Common myeloid progenitor, CD34-positive (primary cell): ENCODE data around the gene POLDIP3.

Experiments
- CTCF ChIA-PET: fragments of 350-600 bp; sonication (Branson Sonifier 250); formaldehyde crosslinking; loops from one replicate; lab custom pipeline; 2021; ENCODE audit warnings: antibody characterized with exemption; lab: Charles Lee
- POLR2A ChIA-PET: fragments of 350-600 bp; sonication (Branson Sonifier 250); formaldehyde crosslinking; loops from one replicate; lab custom pipeline; 2021; ENCODE audit warnings: antibody characterized with exemption; lab: Charles Lee
- DNase-seq, 3 donors: peaks; one replicate each; pipeline versions ENCODE4 v3.0.0 to v3.0.0-alpha.2; 2013
- H3K27ac ChIP-seq, 2 experiments: 1 replicate in 1 of 2; 2 replicates in 1 of 2; pipeline ENCODE4 v1.7.0; 2013; ENCODE audit warnings: inconsistent platforms in 2 of 2, low read length in 2 of 2, mild to moderate bottlenecking in 2 of 2, low read depth in 1 of 2, moderate library complexity in 1 of 2; ENCODE audit not compliant: severe bottlenecking in 2 of 2, insufficient read depth in 1 of 2, poor library complexity in 1 of 2
- H3K27me3 ChIP-seq, 5 experiments: replicated peaks in 2 of 5; 1 replicate in 3 of 5; 2 replicates in 2 of 5; pipeline versions ENCODE4 v1.6.1 to v1.7.0; 2013; ENCODE audit warnings: low read length in 4 of 5, mild to moderate bottlenecking in 2 of 5, moderate library complexity in 2 of 5, inconsistent platforms in 1 of 5; ENCODE audit not compliant: insufficient read depth in 5 of 5, control insufficient read depth in 4 of 5
- H3K36me3 ChIP-seq, 4 experiments: 1 replicate in 2 of 4; 2 replicates in 2 of 4; pipeline versions ENCODE4 v1.6.1 to v1.7.0; 2013; ENCODE audit warnings: low read length in 3 of 4, control low read depth in 1 of 4, mild to moderate bottlenecking in 1 of 4; ENCODE audit not compliant: control insufficient read depth in 4 of 4, insufficient read depth in 4 of 4
- H3K4me1 ChIP-seq, 4 experiments: 1 replicate in 3 of 4; 2 replicates in 1 of 4; pipeline versions ENCODE4 v1.6.1 to v1.7.1; 2013; ENCODE audit warnings: low read length in 3 of 4, mild to moderate bottlenecking in 3 of 4, control low read depth in 1 of 4, inconsistent platforms in 1 of 4, moderate library complexity in 1 of 4; ENCODE audit not compliant: control insufficient read depth in 4 of 4, insufficient read depth in 4 of 4; ENCODE audit errors: control extremely low read depth in 1 of 4
- H3K4me3 ChIP-seq, 7 experiments: 1 replicate in 4 of 7; 2 replicates in 3 of 7; pipeline versions ENCODE4 v1.5.1 to v1.7.0; 2013; ENCODE audit warnings: mild to moderate bottlenecking in 7 of 7, low read length in 6 of 7, moderate library complexity in 6 of 7, inconsistent platforms in 2 of 7, low read depth in 2 of 7, control low read depth in 1 of 7; ENCODE audit not compliant: insufficient read depth in 4 of 7, control insufficient read depth in 1 of 7; ENCODE audit errors: extremely low read depth in 1 of 7
- H3K9me3 ChIP-seq, 5 experiments: 1 replicate in 4 of 5; 2 replicates in 1 of 5; pipeline versions ENCODE4 v1.6.1 to v1.7.1; 2013; ENCODE audit warnings: low read length in 4 of 5, mild to moderate bottlenecking in 2 of 5, inconsistent platforms in 1 of 5, low read depth in 1 of 5, moderate library complexity in 1 of 5; ENCODE audit not compliant: control insufficient read depth in 4 of 5, insufficient read depth in 2 of 5; ENCODE audit errors: control extremely low read depth in 1 of 5
- WGBS: methylation state at CpG from one replicate; pipeline ENCODE4 v1.1.5; 2013; ENCODE audit not compliant: insufficient coverage; 5-methylcytosine and 5-hydroxymethylcytosine counted together

Gene POLDIP3

GRCh38 chr22:42651134-42651533, 36.5 kb upstream of the POLDIP3 start:
- H3K27me3 ChIP-seq: no peaks in the 10 kb centered on the region
- WGBS: 87% methylated on average over 4 of the region's 7 CpGs
- no peak overlapping the region for H3K4me3 ChIP-seq
- no peak overlapping the region for H3K27ac ChIP-seq
- CTCF ChIA-PET: interaction anchor here (0.6 kb wide), 1 partner anchor 78 kb away, joined by 5 read pairs; no protein-coding TSS in a partner anchor
- no peak for DNase-seq
- H3K36me3 ChIP-seq: peaks cover 0 to 3% (median 0%) of the 10 kb centered on the region in 4 experiments
- H3K9me3 ChIP-seq: no peaks in the 10 kb centered on the region
- H3K4me1 ChIP-seq: peaks cover 0 to 34% (median 29%) of the 10 kb centered on the region in 4 experiments
- POLR2A ChIA-PET: no interaction called here

- H3K4me3 ChIP-seq: peak within 1 kb of the TSS; percentile 54 to 98 (median 90)
Observed at GRCh38 chr22:42649246-42650099, 34.8 kb upstream of the POLDIP3 start, which contains the start of gene CYB5R3. CYB5R3 (minus strand) TSS chr22:42649392; CDS start chr22:42649315, 77 bp downstream.

GRCh38 chr22:42648368-42649245, 33.9 kb upstream of the POLDIP3 start:
- Histone ChIP-seq H3K27me3 (no peaks in the 10 kb centered on the region), H3K4me3 (peak overlapping the region; percentile 46 to 98 (median 90)), H3K27ac (peak overlapping the region in 1 of 2 experiments; percentile 80), H3K9me3 (no peaks in the 10 kb centered on the region), H3K36me3 (peaks cover 0 to 4% (median 0%) of the 10 kb centered on the region in 4 experiments), H3K4me1 (peaks cover 0 to 58% (median 54%) of the 10 kb centered on the region in 4 experiments)
- peak in 2 of 3 donors; percentile 60 to 67 for DNase-seq
- POLR2A ChIA-PET: interaction anchor here (0.5 to 1.2 kb wide), 3 partner anchors 12 to 62 kb away, joined by 3 to 5 read pairs (median 3); no protein-coding TSS in a partner anchor
- 7% methylated on average over 29 of the region's 49 CpGs for WGBS
- CTCF ChIA-PET: no interaction called here

More at GRCh38 chr22:42649246-42650099, 34.8 kb upstream of the POLDIP3 start, which contains the start of gene CYB5R3:
- peak; percentile 70 to 89 (median 84) for DNase-seq
- Histone ChIP-seq H3K36me3 (peaks cover 0 to 4% (median 0%) of the 10 kb centered on the region in 4 experiments), H3K27me3 (no peaks in the 10 kb centered on the region), H3K4me1 (peaks cover 0 to 51% (median 45%) of the 10 kb centered on the region in 4 experiments), H3K9me3 (no peaks in the 10 kb centered on the region), H3K27ac (peak within 1 kb of the TSS; percentile 50 to 80)
- CTCF ChIA-PET: no interaction called here
- WGBS: 17% methylated on average over 44 of the region's 81 CpGs
- POLR2A ChIA-PET: interaction anchor here (0.5 to 1.2 kb wide), 3 partner anchors 12 to 61 kb away, joined by 3 to 5 read pairs (median 3); no protein-coding TSS in a partner anchor

GRCh38 chr22:42648017-42648367, 33.3 kb upstream of the POLDIP3 start:
- ChIA-PET CTCF (interaction anchor here (1.3 to 1.8 kb wide), 3 partner anchors 10 to 172 kb away, joined by 3 to 8 read pairs (median 4); no protein-coding TSS in a partner anchor), POLR2A (no interaction called here)
- Histone ChIP-seq H3K36me3 (peaks cover 0 to 4% (median 0%) of the 10 kb centered on the region in 4 experiments), H3K27me3 (no peaks in the 10 kb centered on the region), H3K9me3 (no peaks in the 10 kb centered on the region), H3K4me1 (peaks cover 0 to 63% (median 60%) of the 10 kb centered on the region in 4 experiments), H3K27ac (peak overlapping the region in 1 of 2 experiments; percentile 80), H3K4me3 (peak overlapping the region in 6 of 7 experiments; percentile 3 to 98 (median 90))
- DNase-seq: no peak
- WGBS: 91% methylated on average over 4 of the region's 4 CpGs

GRCh38 chr22:42646569-42647525, 32.2 kb upstream of the POLDIP3 start:
- Histone ChIP-seq H3K27ac (peak overlapping the region in 1 of 2 experiments; percentile 43), H3K36me3 (peaks cover 0 to 4% (median 0%) of the 10 kb centered on the region in 4 experiments), H3K9me3 (no peaks in the 10 kb centered on the region), H3K4me3 (peak overlapping the region in 5 of 7 experiments; percentile 1 to 57 (median 32)), H3K27me3 (no peaks in the 10 kb centered on the region), H3K4me1 (peaks cover 0 to 74% (median 71%) of the 10 kb centered on the region in 4 experiments)
- POLR2A ChIA-PET: no interaction called here
- WGBS: 31% methylated on average over 14 of the region's 16 CpGs
- CTCF ChIA-PET: interaction anchor here (0.8 to 1.8 kb wide), 5 partner anchors 9 to 173 kb away, joined by 3 to 8 read pairs (median 4); no protein-coding TSS in a partner anchor
- DNase-seq: no peak
